Neural cell (in vitro differentiated cells): ENCODE results near the gene GMPPB.
"Not testable (repeated sequence)": the region's sequence is repeated elsewhere in the genome, so short reads cannot be mapped to it uniquely, and the experiment has no call there.

Source experiments
- EP300 ChIP-seq: fragments of 450-650 bp; conservative IDR thresholded peaks from 2 replicates; pipeline ENCODE4 v1.6.1; 2014; ENCODE audit warnings: antibody characterized with exemption, mild to moderate bottlenecking, moderate library complexity; ENCODE audit not compliant: poor library complexity, severe bottlenecking
- POLR2AphosphoS5 ChIP-seq: IDR thresholded peaks from 2 replicates; pipeline ENCODE4 v1.6.1; 2012
- RAD21 ChIP-seq: fragments of 450-650 bp; conservative IDR thresholded peaks from 2 replicates; pipeline ENCODE4 v1.6.1; 2014; ENCODE audit warnings: antibody characterized with exemption, mild to moderate bottlenecking, moderate library complexity
- TF ChIP-seq, protein P1 (sequence below): fragments of 450-650 bp; IDR thresholded peaks from 2 replicates; pipeline ENCODE4 v1.5.1; 2014; ENCODE audit warnings: antibody characterized with exemption, mild to moderate bottlenecking, moderate library complexity; ENCODE audit not compliant: poor library complexity, severe bottlenecking

DNA sequence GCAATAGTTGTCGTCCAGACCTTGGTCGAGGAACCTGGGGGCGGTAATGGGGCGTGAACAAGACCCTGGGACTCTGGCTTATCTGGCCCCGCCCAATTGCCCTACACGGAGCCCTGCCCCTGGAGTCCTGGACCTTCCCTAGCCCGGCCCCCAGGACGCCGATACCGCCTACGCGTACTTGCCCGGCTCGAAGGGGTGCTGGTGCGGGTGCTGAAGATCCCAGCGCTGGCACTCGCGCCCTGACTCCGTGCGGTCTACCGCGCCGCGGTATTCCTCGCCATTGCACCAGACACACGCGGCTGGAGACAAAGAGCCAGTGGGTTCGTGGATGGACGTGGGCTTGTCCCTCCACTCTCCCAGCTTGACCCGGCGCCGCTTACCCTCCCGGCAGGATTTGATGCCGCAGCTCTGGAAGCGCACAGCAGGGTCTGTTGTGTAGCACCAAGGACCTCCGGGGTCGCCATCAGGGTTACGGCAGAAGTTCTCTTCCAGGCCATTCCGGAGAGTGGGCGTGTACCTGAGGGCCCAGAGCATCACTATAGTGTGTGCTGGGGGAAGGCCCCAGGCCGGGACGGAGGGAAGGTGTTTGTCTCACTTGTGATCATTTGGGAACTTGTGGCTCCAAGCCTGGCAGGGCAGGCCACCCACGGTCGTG lies 36.9 kb downstream of the GMPPB start:
- TF ChIP-seq, protein P1, sequence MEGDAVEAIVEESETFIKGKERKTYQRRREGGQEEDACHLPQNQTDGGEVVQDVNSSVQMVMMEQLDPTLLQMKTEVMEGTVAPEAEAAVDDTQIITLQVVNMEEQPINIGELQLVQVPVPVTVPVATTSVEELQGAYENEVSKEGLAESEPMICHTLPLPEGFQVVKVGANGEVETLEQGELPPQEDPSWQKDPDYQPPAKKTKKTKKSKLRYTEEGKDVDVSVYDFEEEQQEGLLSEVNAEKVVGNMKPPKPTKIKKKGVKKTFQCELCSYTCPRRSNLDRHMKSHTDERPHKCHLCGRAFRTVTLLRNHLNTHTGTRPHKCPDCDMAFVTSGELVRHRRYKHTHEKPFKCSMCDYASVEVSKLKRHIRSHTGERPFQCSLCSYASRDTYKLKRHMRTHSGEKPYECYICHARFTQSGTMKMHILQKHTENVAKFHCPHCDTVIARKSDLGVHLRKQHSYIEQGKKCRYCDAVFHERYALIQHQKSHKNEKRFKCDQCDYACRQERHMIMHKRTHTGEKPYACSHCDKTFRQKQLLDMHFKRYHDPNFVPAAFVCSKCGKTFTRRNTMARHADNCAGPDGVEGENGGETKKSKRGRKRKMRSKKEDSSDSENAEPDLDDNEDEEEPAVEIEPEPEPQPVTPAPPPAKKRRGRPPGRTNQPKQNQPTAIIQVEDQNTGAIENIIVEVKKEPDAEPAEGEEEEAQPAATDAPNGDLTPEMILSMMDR = not testable (repeated sequence)
- not testable (repeated sequence) for TF ChIP-seq EP300, POLR2AphosphoS5, RAD21
